Measurements from ENCODE around the gene AEBP2.

The AEBP2 gene

DNA sequence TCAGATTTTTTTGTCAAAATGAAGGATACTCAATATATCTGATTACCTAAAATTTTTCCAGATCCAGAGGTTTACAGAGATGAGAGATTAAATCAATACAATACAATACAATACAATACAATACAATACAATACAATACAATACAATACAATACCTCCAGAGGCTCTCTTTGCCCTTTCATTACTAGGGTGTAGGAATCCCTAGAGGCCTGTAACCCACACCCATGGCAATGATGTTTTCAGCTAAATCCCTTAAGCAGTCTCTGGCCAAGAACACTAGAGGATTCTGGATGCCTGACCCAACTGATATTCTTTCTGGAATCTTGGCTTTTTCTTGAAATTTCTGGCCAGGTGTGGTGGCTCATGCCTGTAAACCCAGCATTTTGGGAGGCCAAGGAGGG is 23.7 kb upstream of the AEBP2 start:
- H3K27ac ChIP-seq (ENCODE audit: low read length) = no peak overlapping the region
- H3K4me3 ChIP-seq (ENCODE audit: low read length) = no peak overlapping the region
- no peak overlapping the region for H3K4me2 ChIP-seq (ENCODE audit: low read length)
- TF ChIP-seq EZH2phosphoT487 (IDR thresholded peaks at IDR 0.05; ENCODE audit: low read depth) = no peak
- TF ChIP-seq, protein P1, sequence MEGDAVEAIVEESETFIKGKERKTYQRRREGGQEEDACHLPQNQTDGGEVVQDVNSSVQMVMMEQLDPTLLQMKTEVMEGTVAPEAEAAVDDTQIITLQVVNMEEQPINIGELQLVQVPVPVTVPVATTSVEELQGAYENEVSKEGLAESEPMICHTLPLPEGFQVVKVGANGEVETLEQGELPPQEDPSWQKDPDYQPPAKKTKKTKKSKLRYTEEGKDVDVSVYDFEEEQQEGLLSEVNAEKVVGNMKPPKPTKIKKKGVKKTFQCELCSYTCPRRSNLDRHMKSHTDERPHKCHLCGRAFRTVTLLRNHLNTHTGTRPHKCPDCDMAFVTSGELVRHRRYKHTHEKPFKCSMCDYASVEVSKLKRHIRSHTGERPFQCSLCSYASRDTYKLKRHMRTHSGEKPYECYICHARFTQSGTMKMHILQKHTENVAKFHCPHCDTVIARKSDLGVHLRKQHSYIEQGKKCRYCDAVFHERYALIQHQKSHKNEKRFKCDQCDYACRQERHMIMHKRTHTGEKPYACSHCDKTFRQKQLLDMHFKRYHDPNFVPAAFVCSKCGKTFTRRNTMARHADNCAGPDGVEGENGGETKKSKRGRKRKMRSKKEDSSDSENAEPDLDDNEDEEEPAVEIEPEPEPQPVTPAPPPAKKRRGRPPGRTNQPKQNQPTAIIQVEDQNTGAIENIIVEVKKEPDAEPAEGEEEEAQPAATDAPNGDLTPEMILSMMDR (IDR thresholded peaks at IDR 0.05; ENCODE audit: low read depth, low read length) = no peak
- H3K27me3 ChIP-seq (ENCODE audit: low read depth, low read length) = no peaks in the 10 kb centered on the region
- no peak overlapping the region for H2AFZ ChIP-seq (ENCODE audit: low read depth, low read length)
- H3K9me3 ChIP-seq (ENCODE audit: insufficient read depth, low read length) = no peaks in the 10 kb centered on the region
- no peaks in the 10 kb centered on the region for H3K36me3 ChIP-seq (replicated peaks; ENCODE audit: low read depth, low read length)
- no peaks in the 10 kb centered on the region for H3K79me2 ChIP-seq (ENCODE audit: low read length)
- H4K20me1 ChIP-seq (ENCODE audit: insufficient read depth, low read length) = no peaks in the 10 kb centered on the region
- no peaks in the 10 kb centered on the region for H3K4me1 ChIP-seq (ENCODE audit: low read length)
- H3K9ac ChIP-seq (ENCODE audit: low read length) = no peak overlapping the region

DNA sequence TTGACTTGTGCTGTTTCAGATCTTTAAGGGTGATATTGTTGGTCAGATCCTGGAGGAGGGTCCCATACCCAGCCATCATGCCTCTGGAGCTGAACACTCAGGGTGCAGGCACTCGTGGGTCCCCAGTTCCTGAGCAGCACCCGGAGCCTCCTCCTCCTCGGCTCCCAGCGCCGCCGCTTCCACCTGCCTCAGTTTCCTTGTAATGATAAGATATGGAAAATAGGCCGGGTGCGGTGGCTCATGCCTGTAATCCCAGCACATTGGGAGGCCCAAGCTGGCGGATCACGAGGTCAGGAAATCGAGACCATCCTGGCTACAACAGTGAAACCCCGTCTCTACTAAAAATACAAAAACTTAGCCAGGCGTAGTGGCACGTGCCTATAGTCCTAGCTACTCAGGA is 20.2 kb upstream of the AEBP2 start:
- no peak for TF ChIP-seq EZH2phosphoT487 (IDR thresholded peaks at IDR 0.05; ENCODE audit: low read depth)
- TF ChIP-seq, protein P1 (IDR thresholded peaks at IDR 0.05; ENCODE audit: low read depth, low read length) = no peak
- H4K20me1 ChIP-seq (ENCODE audit: insufficient read depth, low read length) = no peaks in the 10 kb centered on the region
- H3K27me3 ChIP-seq (ENCODE audit: low read depth, low read length) = no peaks in the 10 kb centered on the region
- no peak overlapping the region for H3K4me3 ChIP-seq (ENCODE audit: low read length)
- no peak overlapping the region for H3K4me2 ChIP-seq (ENCODE audit: low read length)
- no peaks in the 10 kb centered on the region for H3K36me3 ChIP-seq (replicated peaks; ENCODE audit: low read depth, low read length)
- H3K9me3 ChIP-seq (ENCODE audit: insufficient read depth, low read length) = no peaks in the 10 kb centered on the region
- H3K27ac ChIP-seq (ENCODE audit: low read length) = no peak overlapping the region
- H3K4me1 ChIP-seq (ENCODE audit: low read length) = no peaks in the 10 kb centered on the region
- H2AFZ ChIP-seq (ENCODE audit: low read depth, low read length) = no peak overlapping the region
- no peaks in the 10 kb centered on the region for H3K79me2 ChIP-seq (ENCODE audit: low read length)
- H3K9ac ChIP-seq (ENCODE audit: low read length) = no peak overlapping the region

DNA sequence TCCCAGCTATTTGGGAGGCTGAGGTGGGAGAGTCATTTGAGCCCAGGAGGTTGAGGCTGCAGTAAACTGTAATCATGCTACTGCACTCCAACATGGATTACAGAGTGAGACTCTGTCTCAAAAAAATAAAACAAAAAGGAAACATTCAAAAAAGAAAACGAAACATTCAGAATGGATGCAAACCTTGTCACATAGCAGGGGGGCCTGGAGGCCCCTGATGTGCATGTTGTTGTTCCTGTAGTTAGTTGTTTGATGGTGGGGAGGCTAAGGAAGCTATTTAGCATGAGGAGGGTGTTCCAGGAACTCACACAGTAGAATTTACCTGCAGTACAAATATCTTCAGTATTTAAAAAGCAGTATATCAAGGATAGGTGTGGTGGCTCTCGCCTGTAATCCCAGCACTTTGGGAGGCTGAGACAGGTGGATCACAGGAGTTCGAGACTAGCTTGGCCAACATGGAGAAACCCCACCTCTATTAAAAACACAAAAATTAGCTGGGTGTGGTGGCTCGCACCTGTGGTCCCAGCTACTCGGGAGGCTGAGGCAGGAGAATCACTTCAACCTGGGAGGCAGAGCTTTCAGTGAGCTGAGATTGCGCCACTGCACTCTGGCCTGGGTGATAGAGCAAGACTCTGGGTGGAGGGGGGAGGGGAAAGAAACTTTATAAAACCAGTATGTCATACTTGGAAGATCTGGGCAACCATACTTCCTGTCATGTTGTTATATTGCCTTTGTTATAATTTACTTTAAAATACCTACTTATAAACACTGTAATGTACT is 17.6 kb upstream of the AEBP2 start:
- no peak overlapping the region; the same call in 1 of the 2 replicates for H2AFZ ChIP-seq (ENCODE audit: low read depth, low read length)
- H3K27ac ChIP-seq (ENCODE audit: low read length) = no peak overlapping the region
- no peak overlapping the region for H3K4me3 ChIP-seq (ENCODE audit: low read length)

DNA sequence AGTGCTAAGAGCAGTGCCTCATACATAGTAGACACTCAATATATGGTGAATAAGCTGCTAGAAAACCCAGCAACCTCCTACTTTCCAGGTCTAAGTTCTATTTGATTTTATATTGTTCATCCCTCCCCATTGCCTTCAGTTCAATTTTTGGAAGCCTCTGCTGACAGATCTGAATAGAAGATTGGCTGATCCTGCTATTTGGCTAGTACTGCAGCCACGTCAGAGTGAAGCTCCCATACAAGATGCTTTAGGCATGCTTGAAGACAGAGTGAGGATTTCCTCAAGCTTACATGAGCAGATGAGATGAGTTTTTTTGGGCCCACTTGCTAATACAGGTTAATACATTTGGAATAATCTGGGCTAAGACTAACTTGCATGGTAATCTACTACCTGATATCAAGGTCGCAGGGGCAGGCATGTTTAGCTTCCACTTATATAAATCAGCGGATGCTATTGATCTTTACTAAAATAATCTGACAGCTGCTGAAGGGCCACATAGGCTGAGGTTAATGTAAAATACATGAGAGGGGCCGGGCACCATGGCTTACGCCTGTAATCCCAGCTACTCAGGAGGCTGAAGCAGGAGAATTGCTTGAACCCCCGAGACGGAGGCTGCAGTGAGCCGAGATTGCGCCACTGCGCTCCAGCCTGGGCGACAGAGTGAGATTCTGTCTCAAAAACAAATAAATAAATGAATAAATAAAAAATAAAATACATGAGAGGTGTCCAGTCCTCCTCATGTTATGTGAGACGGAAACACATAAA is 15.9 kb upstream of the AEBP2 start:
- Histone ChIP-seq H3K4me2 (ENCODE audit: low read length) (no peak overlapping the region), H2AFZ (ENCODE audit: low read depth, low read length) (no peak overlapping the region), H3K9ac (ENCODE audit: low read length) (no peak overlapping the region), H3K4me3 (ENCODE audit: low read length) (no peak overlapping the region), H3K36me3 (replicated peaks; ENCODE audit: low read depth, low read length) (no peaks in the 10 kb centered on the region), H4K20me1 (ENCODE audit: insufficient read depth, low read length) (no peaks in the 10 kb centered on the region), H3K27me3 (ENCODE audit: low read depth, low read length) (no peaks in the 10 kb centered on the region), H3K79me2 (ENCODE audit: low read length) (no peaks in the 10 kb centered on the region), H3K27ac (ENCODE audit: low read length) (no peak overlapping the region), H3K9me3 (ENCODE audit: insufficient read depth, low read length) (no peaks in the 10 kb centered on the region), H3K4me1 (ENCODE audit: low read length) (no peaks in the 10 kb centered on the region)
- no peak for TF ChIP-seq EZH2phosphoT487 (IDR thresholded peaks at IDR 0.05; ENCODE audit: low read depth)
- TF ChIP-seq, protein P1 (IDR thresholded peaks at IDR 0.05; ENCODE audit: low read depth, low read length) = no peak

More for the DNA sequence above, 17.6 kb upstream of the AEBP2 start:
- H4K20me1 ChIP-seq (ENCODE audit: insufficient read depth, low read length) = no peaks in the 10 kb centered on the region
- H3K79me2 ChIP-seq (ENCODE audit: low read length) = no peaks in the 10 kb centered on the region
- H3K4me2 ChIP-seq (ENCODE audit: low read length) = no peak overlapping the region
- TF ChIP-seq, protein P1 (IDR thresholded peaks at IDR 0.05; ENCODE audit: low read depth, low read length) = no peak
- no peak for TF ChIP-seq EZH2phosphoT487 (IDR thresholded peaks at IDR 0.05; ENCODE audit: low read depth)
- no peaks in the 10 kb centered on the region for H3K9me3 ChIP-seq (ENCODE audit: insufficient read depth, low read length)
- no peaks in the 10 kb centered on the region for H3K36me3 ChIP-seq (replicated peaks; ENCODE audit: low read depth, low read length)
- H3K27me3 ChIP-seq (ENCODE audit: low read depth, low read length) = no peaks in the 10 kb centered on the region
- H3K9ac ChIP-seq (ENCODE audit: low read length) = no peak overlapping the region
- no peaks in the 10 kb centered on the region for H3K4me1 ChIP-seq (ENCODE audit: low read length)

Measured in OCI-LY3 (cell line).